DMS53 (cell line): ENCODE data around the gene CALM3.
"Not testable (repeated sequence)": the region's sequence is repeated elsewhere in the genome, so short reads cannot be mapped to it uniquely, and the experiment has no call there.

ENCODE experiments used
- DNase-seq: peaks from one replicate; lab custom pipeline; 2025; lab: John Stamatoyannopoulos, UW

CALM3 gene

DNA sequence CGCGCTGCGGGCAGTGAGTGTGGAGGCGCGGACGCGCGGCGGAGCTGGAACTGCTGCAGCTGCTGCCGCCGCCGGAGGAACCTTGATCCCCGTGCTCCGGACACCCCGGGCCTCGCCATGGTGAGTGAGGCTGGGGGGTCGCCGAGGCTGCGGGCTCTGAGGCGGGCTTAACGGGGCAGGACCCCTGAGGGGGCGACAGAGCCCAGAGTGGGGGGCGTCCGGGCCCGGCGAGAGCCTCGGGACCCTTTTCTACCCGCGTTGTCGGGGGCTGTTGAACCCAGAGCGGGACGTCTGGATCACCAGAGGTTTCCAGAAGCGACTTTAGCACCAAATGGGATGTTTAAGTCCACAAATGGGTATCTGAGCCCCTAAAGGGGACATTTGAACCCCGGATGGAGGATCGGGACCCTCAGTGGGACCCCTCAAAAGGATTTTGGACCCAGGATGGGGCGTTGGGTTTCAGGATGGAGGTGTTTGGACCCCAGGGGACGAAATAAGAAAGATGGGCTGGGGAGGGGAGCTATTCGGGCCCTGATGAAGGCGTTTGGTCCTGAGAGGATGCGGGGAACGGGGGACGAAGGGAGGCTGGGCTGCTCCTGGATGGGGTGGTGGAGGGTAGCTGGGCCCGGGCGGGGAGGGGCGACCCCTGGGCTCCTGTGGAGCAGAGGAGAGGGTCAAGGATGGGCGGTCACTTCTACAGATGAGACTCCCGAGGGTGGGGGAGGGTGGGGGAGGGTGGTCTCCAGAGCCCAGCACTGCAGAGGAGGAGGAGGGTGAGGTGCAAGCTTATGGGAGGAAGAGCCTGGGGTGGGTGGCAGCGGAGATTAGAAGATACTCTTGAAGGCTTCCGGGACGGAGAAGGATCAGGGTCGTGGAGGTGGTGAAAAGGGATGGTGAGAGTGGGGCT is at the start of gene CALM3:
TSS of gene CALM3 (plus strand) at position 13 of the 907 bp plus-strand sequence. CDS start at position 118, 105 bp downstream.
- peak; percentile 42 for DNase-seq

DNA sequence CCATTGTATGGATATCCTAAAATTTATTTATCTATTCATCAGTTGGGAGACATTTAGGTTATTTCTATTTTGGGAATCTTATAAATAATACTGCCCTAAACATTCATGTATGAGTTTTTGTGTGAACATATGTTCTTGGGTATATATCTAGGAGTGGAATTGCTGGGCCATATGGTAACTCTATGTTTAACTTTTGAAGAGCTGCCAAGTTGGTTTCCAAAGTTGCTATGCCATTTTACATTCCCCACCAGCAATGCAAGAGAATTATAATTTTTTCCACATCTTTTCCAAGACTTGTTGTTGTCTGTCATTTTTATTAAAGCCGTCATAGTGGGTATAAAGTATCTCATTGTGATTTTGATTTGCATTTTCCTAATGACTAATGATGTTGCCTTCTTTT is 48.2 kb upstream of the CALM3 start:
- DNase-seq = no peak

DNA sequence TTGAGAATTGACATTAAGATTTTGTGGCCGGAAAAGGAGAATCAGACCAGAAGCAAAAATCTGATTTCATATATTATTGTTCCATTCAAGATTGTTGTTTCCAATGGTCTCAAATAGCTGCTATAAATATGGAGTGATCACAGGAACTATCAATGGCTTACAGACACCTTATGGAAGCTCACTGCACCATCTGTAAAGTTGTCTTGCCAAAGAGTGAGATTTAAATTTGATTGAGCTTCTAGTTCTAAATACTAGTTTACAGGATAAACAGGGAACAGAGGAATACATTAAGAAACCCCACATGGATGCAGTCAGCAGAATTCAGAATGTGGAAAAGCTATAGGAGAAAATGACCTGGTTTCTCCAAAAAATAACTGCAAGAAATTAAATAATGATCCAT is 47.0 kb upstream of the CALM3 start:
- no peak for DNase-seq

DNA sequence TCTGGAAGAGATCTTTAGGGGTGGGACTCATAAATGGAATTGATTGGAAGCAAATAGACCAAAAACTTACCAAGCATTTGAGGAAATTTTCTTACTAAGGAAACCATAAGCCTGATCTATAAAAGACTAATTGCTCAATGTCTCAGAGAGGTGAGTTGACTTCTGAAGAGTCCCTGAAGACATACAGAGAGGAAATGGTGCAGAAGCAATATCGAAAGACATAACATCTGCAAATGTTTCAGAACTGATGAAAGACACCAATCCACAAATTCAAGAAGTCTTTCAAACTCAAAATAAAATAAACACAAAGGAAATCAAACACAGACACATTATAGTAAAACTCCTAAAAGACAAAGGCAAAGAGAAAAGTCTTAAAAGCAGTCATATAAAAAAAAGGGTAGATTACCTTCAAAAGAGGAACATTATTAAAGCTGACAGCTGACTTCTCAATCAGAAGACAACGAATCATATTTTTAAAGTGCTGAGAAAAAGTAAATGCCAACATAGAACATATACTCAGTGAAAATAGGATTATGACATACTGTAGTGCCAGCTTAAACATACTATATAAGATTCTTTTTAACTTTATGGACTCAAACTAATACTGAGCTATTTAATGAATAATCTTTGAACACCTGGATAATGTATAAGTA is 45.4 kb upstream of the CALM3 start:
- DNase-seq = no peak

DNA sequence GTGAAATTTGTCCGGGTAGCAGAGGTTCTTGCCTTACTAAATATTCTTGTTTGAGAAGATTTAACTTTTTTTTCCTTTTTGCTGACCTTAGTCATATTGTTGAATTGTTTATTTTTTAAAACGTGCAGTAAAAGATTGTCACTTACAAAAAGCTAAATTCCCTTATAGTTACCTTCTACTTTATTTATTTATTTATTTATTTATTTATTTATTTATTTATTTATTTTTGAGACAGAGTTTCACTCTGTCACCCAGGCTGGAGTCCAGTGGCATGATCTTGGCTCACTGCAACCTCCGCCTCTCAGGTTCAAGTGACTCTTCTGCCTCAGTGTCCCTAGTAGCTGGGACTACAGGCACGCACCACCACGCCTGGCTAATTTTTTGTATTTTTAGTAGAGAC is 44.7 kb upstream of the CALM3 start:
- not testable (repeated sequence) for DNase-seq

DNA sequence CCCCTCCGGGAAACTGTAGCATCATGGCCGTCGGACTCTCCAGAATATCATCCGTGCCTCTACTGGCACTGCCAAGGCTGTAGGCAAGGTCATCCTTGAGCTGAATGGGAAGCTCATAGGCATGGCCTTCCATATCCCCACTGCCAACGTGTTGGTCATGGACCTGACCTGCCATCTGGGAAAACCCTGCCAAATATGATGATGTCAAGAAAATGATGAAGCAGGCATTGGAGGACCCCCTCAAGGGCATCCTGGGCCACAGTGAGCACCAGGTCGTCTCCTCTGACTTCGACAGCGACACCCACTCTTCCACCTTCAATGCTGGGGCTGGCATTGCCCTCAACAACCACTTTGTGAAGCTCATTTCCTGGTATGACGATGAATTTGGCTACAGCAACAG is 41.9 kb upstream of the CALM3 start:
- no peak for DNase-seq

DNA sequence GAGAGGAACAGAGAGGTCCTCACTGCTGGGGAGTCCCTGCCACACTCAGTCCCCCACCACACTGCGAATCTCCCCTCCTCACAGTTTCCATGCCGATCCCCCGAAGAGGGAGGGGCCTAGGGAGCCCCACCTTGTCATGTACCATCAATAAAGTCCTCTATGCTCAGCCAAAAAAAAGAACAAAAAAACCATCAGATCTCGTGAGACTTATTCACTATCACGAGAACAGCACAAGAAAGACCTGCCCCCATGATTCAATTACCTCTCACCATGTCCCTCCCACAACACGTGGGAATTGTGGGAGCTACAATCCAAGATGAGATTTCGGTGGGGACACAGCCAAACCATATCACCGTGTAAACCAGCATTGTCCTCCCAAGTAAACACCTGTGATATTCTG is 41.5 kb upstream of the CALM3 start:
- DNase-seq = not testable (repeated sequence)

DNA sequence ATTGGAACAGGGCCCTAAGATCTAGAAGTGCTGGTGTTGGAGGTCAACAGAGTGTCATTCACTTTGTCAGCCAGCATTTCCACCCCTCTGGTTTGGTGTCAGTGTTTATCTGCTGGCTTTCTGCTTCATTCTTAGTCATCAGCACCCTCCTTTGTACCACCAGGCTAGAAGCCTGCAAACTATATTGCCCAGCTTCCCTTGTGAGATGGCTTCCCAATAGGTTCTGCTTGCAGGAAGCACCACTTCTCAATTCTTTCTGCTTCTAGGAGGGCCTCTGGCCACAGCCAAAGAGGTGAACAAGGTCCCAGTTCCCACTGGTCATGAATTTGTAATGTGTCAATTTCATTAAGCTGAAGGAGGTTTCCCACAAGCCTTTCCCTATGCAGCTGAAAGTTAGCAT is 36.4 kb upstream of the CALM3 start:
- DNase-seq = no peak

DNA sequence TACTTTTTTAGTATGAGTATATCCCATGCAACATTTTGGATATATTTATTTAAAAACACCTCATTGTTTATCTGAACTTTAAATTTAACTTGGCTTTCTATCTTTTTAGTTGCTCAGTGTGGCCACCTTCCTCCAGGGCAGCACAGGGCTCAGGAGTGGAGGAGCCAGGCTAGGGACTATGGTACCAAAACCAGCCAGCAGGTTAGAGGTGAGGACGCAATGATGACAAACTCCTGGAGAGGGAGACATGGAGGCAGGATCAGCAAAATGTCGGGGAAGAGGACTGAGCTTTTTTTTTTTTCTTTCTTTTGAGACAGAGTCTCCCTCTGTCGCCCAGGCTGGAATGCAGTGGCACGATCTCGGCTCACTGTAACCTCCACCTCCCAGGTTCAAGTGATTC is 29.6 kb upstream of the CALM3 start:
- DNase-seq = peak; percentile 78

DNA sequence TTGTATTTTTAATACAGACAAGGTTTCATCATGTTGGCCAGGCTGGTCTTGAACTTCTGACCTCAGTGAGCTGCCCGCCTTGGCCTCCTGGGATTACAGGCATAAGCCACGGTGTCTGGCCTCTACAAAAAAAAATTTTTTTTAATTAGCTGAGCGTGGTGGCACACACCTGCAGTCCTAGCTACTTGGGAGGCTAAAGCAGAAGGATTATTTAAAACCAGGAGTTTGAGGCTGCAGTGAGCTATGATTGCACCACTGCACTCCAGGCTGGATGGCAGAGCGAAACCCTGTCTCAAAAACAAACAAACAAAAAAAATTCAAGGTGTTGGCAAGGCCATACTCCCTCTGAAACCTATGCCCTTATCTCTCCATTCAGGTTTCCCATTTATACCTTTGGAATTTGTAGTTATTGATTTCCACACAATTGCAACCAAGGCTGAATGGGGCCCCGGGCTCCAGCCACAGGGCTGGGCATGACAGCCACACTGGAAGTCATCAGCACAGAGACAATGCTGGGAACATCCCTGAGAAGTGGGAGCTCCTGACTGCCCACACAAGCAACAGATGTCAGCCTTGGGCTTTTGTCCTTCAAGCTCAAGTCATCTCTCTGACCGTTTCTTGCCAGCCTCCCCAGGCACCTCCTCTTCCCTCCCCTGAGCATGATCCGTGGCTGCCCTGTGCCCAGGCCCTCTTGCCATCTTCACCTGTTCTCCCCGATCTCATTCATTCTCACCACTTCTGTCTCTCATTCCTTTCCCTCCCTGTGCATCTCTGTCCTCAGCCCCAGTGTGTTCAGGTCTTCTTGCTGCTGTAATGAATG is 27.2 kb upstream of the CALM3 start:
- no peak for DNase-seq

DNA sequence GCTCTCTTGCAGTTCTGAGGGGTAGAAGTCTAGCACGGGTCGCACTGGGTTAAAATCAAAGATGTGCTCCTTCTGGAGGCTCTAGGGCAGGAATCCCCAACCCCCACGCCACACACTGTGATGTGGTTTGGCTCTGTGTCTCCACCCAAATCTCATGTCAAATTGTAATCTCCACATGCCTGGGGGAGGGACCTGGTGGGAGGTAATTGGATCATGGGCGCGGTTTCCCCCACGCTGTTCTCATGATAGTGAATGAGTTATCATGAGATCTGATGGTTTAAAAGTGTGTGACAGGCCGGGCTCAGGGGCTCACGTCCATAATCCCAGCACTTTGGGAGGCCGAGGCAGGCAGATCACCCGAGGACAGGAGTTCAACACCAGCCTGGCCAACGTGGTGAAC is 26.6 kb upstream of the CALM3 start:
- DNase-seq = no peak

DNA sequence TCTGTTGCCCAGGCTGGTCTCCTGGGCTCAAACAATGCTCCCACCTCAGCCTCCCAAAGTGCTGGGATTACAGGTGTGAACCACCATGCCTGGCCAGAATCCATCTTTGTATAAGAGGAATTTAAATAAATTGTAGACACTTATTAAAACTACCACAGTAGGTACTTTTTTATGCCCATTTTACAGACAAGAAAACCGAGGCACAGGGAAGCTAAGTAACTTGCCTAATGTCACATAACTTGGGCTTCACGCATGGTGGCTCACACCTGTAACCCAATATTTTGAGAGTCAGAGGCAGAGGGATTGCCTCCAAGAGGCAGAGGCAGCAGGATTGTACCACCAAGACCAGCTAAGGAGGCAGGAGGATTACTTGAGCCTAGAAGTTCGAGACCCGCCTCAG is 22.7 kb upstream of the CALM3 start:
- no peak for DNase-seq

DNA sequence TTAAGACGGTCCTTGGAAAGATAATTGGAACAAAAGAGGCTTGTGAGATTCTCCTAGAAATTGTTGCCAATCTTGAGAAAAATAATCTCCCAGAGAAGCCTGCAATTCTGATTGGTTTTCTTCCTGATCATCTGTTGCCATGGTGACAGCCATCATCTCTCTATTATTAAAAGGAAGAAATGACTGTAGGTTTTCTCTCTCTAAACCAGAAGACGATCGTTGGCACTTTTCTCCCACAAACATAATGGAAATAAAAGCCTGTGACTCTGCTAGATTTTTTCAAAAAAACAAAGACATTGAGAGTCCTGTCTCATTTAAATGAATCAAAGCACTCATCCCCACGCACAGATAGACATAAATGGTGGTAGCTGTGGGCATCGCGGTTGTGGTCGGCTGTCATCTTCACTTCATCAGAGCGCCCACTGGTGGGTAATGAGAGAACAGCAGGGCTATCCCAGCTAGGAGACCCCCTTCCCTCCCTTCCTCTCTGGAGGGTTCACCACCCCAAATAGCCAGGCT is 21.7 kb upstream of the CALM3 start:
- peak; percentile 36 for DNase-seq

DNA sequence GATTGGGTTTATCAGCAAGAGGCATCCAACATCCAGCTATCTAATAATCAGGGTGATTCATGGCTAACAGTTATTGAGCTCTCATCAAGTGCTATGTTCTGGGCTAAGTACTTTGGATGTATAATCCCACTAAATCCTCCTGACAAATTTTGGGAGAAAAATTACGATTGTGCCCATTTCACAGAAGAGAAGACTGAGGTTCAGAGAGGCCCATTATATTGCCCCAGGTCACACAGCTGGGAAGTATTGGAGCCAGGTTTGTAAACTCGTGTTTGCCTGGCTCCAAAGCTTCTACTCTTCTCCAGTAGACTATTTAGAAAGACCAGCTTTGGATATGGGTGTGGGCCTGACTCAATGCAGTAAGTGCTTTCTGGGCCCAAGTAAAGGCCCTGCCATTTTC is 20.9 kb upstream of the CALM3 start:
- no peak for DNase-seq

DNA sequence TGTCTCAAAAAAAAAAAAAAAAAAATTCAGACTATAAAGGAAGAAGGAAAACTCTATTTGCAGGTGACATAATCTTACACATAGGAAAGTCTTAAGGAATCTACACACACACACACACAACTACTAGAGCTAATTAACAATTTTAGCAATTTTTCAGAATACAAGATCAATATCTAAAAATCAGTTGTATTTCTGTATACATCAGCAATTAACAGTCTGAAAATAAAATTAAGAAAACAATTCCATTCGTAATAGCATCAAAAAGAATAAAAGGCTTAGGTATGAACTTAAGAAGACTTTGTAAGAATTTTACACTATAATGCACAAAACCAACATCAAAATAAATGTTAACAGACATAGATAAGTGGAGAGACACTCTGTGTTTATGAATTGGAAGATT is 15.6 kb upstream of the CALM3 start:
- no peak for DNase-seq

DNA sequence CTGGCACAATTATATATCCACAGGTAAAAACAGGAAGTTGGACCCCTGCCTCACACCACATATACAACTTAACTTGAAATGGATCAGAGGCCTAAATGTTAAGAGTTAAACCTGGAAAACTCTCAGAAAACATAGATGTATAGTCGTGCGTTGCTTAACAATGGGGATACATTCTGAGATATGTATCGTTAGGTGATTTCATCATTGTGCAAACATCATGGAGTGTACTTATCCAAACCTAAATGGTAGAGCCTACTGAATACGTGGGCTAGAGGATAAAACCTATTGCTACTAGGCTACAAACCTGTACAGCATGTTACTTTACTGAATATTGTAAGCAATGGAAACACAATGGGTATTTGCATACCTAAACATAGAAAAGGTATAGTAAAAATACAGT is 14.8 kb upstream of the CALM3 start:
- peak; percentile 77 for DNase-seq

DNA sequence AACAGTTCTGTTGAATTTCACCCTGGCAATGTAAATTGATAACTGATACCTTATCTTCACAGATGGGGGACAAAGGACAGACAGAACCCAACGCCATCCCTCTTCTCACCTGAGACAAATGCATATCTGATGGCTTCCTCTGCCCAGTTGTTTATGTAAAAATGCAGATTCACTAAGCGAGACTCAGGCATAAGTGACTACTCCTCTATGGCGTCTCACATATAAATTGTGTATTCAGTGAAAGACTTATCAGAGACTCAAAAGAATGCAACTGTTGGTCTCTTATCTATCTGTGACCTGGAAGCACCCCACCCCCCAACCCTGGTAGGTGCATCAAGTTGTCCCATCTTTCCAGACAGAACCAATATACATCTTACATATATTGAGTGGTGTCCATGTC is 13.3 kb upstream of the CALM3 start:
- DNase-seq = no peak

DNA sequence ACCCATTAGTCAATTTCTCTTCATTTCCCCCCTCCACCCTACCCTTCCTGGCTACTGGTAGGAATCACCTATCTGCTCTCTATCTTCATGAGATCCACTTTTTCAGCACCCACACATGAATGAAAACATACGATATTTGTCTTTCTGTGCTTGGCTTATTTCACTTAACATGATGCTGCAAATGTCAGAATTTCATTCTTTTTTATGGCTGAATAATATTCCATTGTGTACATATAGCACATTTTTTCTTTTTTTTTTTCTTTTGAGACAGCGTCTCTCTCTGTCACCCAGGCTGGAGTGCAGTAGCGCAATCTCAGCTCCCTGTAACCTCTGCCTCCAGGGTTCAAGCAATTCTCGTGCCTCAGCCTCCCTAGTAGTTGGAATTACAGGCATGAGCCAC is 9.9 kb upstream of the CALM3 start:
- DNase-seq = no peak

DNA sequence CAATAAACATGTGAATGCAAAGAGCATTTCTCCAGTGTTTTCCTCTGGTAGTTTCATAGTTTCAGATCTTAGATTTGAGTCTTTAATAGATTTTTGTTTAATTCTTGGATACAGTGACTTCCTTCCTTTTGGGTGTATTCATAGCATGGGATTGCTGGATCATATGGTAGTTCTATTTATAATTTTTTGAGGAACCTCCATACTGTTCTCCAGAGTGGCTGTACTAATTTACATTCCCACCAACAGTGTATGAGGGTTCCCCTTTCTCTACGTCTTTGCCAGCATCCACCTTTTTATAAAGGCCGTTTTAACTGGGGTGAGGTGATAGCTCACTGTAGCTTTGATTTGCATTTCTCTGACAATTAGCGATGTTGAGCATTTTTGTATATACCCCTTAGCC is 9.3 kb upstream of the CALM3 start:
- no peak for DNase-seq

DNA sequence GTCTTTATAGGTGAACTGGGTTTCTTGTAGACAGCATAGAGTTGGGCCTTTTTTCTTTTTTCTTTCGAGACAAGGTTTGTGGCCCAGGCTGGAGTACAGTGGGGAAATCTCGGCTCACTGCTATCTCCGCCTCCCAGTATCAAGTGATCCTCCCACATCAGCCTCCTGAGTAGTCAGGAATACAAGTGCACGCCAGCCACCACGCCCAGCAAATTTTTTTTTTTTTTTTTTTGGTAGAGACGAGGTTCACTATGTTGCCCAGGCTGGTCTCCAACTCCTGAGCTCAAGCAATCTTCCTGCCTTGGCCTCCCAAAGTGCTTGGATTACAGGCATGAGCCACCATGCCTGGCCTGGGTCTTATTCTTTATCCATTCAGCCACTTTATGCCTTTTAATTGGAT is 5.1 kb upstream of the CALM3 start:
- no peak for DNase-seq

DNA sequence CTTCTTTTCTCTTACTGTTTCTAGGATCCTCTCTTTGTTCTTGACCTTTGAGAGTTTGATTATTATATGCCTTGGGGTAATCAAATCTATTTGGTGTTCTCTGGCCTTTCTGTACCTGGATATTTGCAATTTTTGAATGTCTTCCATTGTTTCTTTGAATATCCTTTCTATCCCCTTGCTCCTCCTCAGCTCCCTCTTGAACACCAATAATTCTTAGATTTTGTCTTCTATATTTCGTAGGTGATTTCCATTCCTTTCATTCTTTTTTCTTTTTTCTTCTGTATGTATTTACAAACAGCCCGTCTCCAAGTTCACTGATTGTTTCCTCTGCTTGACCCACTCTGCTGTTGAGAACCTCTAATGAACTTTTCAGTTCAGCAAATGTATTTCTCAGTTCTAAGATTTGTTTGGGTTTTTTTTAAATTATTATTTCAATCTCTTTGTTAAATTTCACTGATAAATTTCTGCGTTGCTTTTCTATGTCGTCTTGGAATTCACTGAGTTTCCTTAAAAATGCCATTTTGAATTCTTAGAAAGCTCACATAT is 2.7 kb upstream of the CALM3 start:
- no peak for DNase-seq

DNA sequence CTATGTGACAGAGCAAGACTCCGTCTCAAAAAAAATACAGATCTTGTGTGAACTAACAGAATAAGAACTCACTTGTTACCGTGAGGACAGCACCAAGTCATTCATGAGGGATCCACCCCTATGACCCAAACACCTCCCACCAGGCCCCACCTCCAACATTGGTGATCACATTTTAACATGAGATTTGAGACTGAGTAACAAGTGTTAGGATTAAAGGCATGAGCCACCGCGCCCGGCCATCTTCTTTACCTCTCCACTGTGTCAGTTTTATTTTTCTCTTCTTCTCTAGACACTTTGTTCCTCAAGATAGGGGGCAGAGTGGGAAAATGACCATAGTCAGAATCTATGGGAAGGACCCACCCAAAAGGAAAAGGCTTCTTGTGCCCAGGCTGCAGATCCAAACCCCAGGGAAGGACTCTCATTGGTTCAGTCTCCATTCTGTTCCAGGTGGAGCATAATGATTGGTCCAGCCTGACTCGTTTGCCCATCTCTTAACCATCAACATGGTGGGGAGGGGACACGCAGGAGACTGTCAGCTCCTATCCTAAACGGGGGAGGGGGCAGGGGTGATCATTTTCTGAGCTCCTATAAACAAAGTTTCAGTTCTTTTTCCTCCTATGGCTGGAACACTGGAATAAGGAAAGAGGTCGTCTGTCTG is 1.3 kb upstream of the CALM3 start:
- no peak for DNase-seq
